ENCODE measurements around the gene ZNF770.

ZNF770 gene

GRCh38 chr15:34988027-34988902 lies at the start of gene ZNF770:
Gene ZNF770, minus strand, starts transcription at chr15:34988287. Its CDS starts 4,853 bp downstream, at chr15:34983434.
- peak; percentile 40 to 77 for DNase-seq

- no peak for DNase-seq
Observed at GRCh38 chr15:35028235-35028984, 40.3 kb upstream of the ZNF770 start.

- DNase-seq = no peak
Observed at GRCh38 chr15:35023804-35024203, 35.7 kb upstream of the ZNF770 start.

- DNase-seq = no peak
Observed at GRCh38 chr15:35020974-35021373, 32.9 kb upstream of the ZNF770 start.

GRCh38 chr15:35019404-35020327 lies 31.6 kb upstream of the ZNF770 start:
- DNase-seq = no peak

- DNase-seq = no peak
Observed at GRCh38 chr15:35014241-35014640, 26.2 kb upstream of the ZNF770 start.

GRCh38 chr15:35013370-35013769 lies 25.3 kb upstream of the ZNF770 start:
- no peak for DNase-seq

- no peak for DNase-seq
Observed at GRCh38 chr15:35007397-35007796, 19.3 kb upstream of the ZNF770 start.

GRCh38 chr15:35005933-35006332 lies 17.8 kb upstream of the ZNF770 start:
- DNase-seq = no peak

- no peak for DNase-seq
Observed at GRCh38 chr15:35003928-35004327, 15.8 kb upstream of the ZNF770 start.

GRCh38 chr15:35000511-35000910 lies 12.4 kb upstream of the ZNF770 start:
- no peak for DNase-seq

GRCh38 chr15:34999906-35000305 lies 11.8 kb upstream of the ZNF770 start:
- no peak for DNase-seq

GRCh38 chr15:34994925-34995324 lies 6.8 kb upstream of the ZNF770 start:
- no peak for DNase-seq

GRCh38 chr15:34993877-34994276 lies 5.8 kb upstream of the ZNF770 start:
- DNase-seq = no peak

- no peak for DNase-seq
Observed at GRCh38 chr15:34993412-34993811, 5.3 kb upstream of the ZNF770 start.

GRCh38 chr15:34987609-34988026 lies 469 bp downstream of the ZNF770 start:
- DNase-seq = no peak

- no peak for DNase-seq
Observed at GRCh38 chr15:34986771-34987480, 1.2 kb downstream of the ZNF770 start.

- DNase-seq = no peak
Observed at GRCh38 chr15:34986326-34986725, 1.8 kb downstream of the ZNF770 start.

GRCh38 chr15:34984889-34985630 lies 3.0 kb downstream of the ZNF770 start:
- no peak for DNase-seq

GRCh38 chr15:34976743-34977142 lies 11.3 kb downstream of the ZNF770 start:
- DNase-seq = no peak

GRCh38 chr15:34976073-34976472 lies 12.0 kb downstream of the ZNF770 start:
- no peak for DNase-seq

GRCh38 chr15:34973512-34973911 lies 14.6 kb downstream of the ZNF770 start:
- no peak for DNase-seq
